ENCODE measurements around the gene TMEM184C.

GRCh38 chr4:147635348-147635747 is 18.2 kb downstream of the TMEM184C start:
- TF ChIP-seq CTCF (IDR thresholded peaks at IDR 0.05 in 8 of 11, conservative IDR thresholded peaks at IDR 0.05 in 3 of 11) = no peak
- TF ChIP-seq POLR2A (IDR thresholded peaks at IDR 0.05) = no peak
- no peak for TF ChIP-seq POLR2AphosphoS5 (IDR thresholded peaks at IDR 0.05)
